Measurements from ENCODE around the gene A1BG. TPM values are rescaled to one million over a fixed set of nuclear protein-coding genes. Genes with fewer than 3 reads are reported as not detected.

The A1BG gene
- total and polyA plus RNA-seq, 7 donors: 1.9 to 23.4 (median 14.3) TPM

- no peak overlapping the region for H3K4me3 ChIP-seq
- H3K9me3 ChIP-seq: no peaks in the 10 kb centered on the region
- TF ChIP-seq CTCF (IDR thresholded peaks at IDR 0.05): no peak
- no peak for TF ChIP-seq POLR2A (IDR thresholded peaks at IDR 0.05)
- TF ChIP-seq POLR2AphosphoS5 (IDR thresholded peaks at IDR 0.05): no peak
- TF ChIP-seq EP300 (IDR thresholded peaks at IDR 0.05): no peak
- H3K27ac ChIP-seq: no peak overlapping the region
- intact Hi-C loops (cut with DNase I): no loop called here
- DNase-seq: no peak
- H3K27me3 ChIP-seq: no peaks in the 10 kb centered on the region
- peaks cover 2 to 56% (median 16%) of the 10 kb centered on the region in 4 donors for H3K36me3 ChIP-seq
- no peaks in the 10 kb centered on the region for H3K4me1 ChIP-seq
- WGBS, 2 donors: 87 to 89% methylated on average over 4 of the region's 4 CpGs
Observed at GRCh38 chr19:58318297-58318696, 35.0 kb downstream of the A1BG start.

GRCh38 chr19:58317476-58318072 lies 35.7 kb downstream of the A1BG start:
- H3K9me3 ChIP-seq: no peaks in the 10 kb centered on the region
- peaks cover 10 to 56% (median 21%) of the 10 kb centered on the region in 4 donors for H3K36me3 ChIP-seq
- H3K27ac ChIP-seq: no peak overlapping the region
- TF ChIP-seq POLR2A (IDR thresholded peaks at IDR 0.05) (no peak), POLR2AphosphoS5 (IDR thresholded peaks at IDR 0.05) (no peak), CTCF (IDR thresholded peaks at IDR 0.05) (no peak), EP300 (IDR thresholded peaks at IDR 0.05) (no peak)
- H3K4me3 ChIP-seq: no peak overlapping the region
- H3K27me3 ChIP-seq: no peaks in the 10 kb centered on the region
- H3K4me1 ChIP-seq: no peaks in the 10 kb centered on the region
- no peak for DNase-seq
- WGBS, 2 donors: 73 to 85% methylated on average over 7 of the region's 7 CpGs
- intact Hi-C loops (cut with DNase I): no loop called here

- Histone ChIP-seq H3K9me3 (no peaks in the 10 kb centered on the region), H3K4me3 (no peak overlapping the region), H3K36me3 (peaks cover 22 to 61% (median 28%) of the 10 kb centered on the region in 4 donors), H3K27ac (no peak overlapping the region), H3K27me3 (no peaks in the 10 kb centered on the region), H3K4me1 (no peaks in the 10 kb centered on the region)
- 96 to 98% methylated on average over 2 of the region's 2 CpGs for WGBS, 2 donors
- no peak for DNase-seq
- intact Hi-C loops (cut with DNase I): no loop called here
- TF ChIP-seq POLR2A (IDR thresholded peaks at IDR 0.05) (no peak), EP300 (IDR thresholded peaks at IDR 0.05) (no peak), CTCF (IDR thresholded peaks at IDR 0.05) (no peak), POLR2AphosphoS5 (IDR thresholded peaks at IDR 0.05) (no peak)
Observed at GRCh38 chr19:58315580-58315979, 37.7 kb downstream of the A1BG start.

- Histone ChIP-seq H3K36me3 (peaks cover 22 to 74% (median 31%) of the 10 kb centered on the region in 4 donors), H3K4me3 (no peak overlapping the region), H3K27ac (no peak overlapping the region), H3K9me3 (no peaks in the 10 kb centered on the region), H3K4me1 (peaks cover 0 to 9% (median 5%) of the 10 kb centered on the region in 4 donors), H3K27me3 (no peaks in the 10 kb centered on the region)
- TF ChIP-seq EP300 (IDR thresholded peaks at IDR 0.05): no peak
- TF ChIP-seq POLR2A (IDR thresholded peaks at IDR 0.05): no peak
- no peak for TF ChIP-seq POLR2AphosphoS5 (IDR thresholded peaks at IDR 0.05)
- TF ChIP-seq CTCF (IDR thresholded peaks at IDR 0.05): no peak
- WGBS, 2 donors: 95 to 96% methylated on average over 7 of the region's 7 CpGs
- intact Hi-C loops (cut with DNase I): no loop called here
- no peak for DNase-seq
Observed at GRCh38 chr19:58311345-58311865, 41.9 kb downstream of the A1BG start.

Data from sigmoid colon (tissue), 7 donors.